ENCODE measurements around the gene DHCR7.

GRCh38 chr11:71437879-71438278 lies 10.3 kb downstream of the DHCR7 start:
- TF ChIP-seq CTCF (IDR thresholded peaks at IDR 0.05; ENCODE audit: insufficient read depth, low read length, poor library complexity, severe bottlenecking) (no peak), EZH2phosphoT487 (conservative IDR thresholded peaks at IDR 0.05; ENCODE audit: low read length) (no peak)

Measured in SU-DHL-6 (cell line).